Neural cell (in vitro differentiated cells): Measurements from ENCODE around the gene DPEP1.

ENCODE experiments used
- CTCF ChIP-seq: fragments of 450-650 bp; IDR thresholded peaks from 2 replicates; pipeline ENCODE4 v1.5.1; 2014; ENCODE audit warnings: antibody characterized with exemption, mild to moderate bottlenecking, moderate library complexity; ENCODE audit not compliant: poor library complexity, severe bottlenecking
- EP300 ChIP-seq: fragments of 450-650 bp; conservative IDR thresholded peaks from 2 replicates; pipeline ENCODE4 v1.6.1; 2014; ENCODE audit warnings: antibody characterized with exemption, mild to moderate bottlenecking, moderate library complexity; ENCODE audit not compliant: poor library complexity, severe bottlenecking
- EZH2 ChIP-seq: fragments of 200-600, 300-800 bp; shearing (Covaris generic), sonication (generic); IDR thresholded peaks from 2 replicates; pipeline ENCODE4 v1.6.1; 2014; ENCODE audit warnings: antibody characterized with exemption, low read length, borderline replicate concordance, mild to moderate bottlenecking; ENCODE audit not compliant: insufficient read depth, poor library complexity, severe bottlenecking
- POLR2AphosphoS5 ChIP-seq: IDR thresholded peaks from 2 replicates; pipeline ENCODE4 v1.6.1; 2012
- RAD21 ChIP-seq: fragments of 450-650 bp; conservative IDR thresholded peaks from 2 replicates; pipeline ENCODE4 v1.6.1; 2014; ENCODE audit warnings: antibody characterized with exemption, mild to moderate bottlenecking, moderate library complexity
- TAF1 ChIP-seq: IDR thresholded peaks from 2 replicates; pipeline ENCODE4 v1.6.1; 2012; ENCODE audit warnings: low read depth

GRCh38 chr16:89593841-89594240 is 19.6 kb upstream of the DPEP1 start:
- TF ChIP-seq CTCF (no peak), EP300 (no peak), POLR2AphosphoS5 (no peak), EZH2 (no peak), RAD21 (no peak), TAF1 (no peak)
